GM23338 (cell line): ENCODE results near the gene FAM114A2. TPM values are rescaled to one million over a fixed set of nuclear protein-coding genes. Genes with fewer than 3 reads are reported as not detected.

Experiments used
- ATAC-seq: fragments of 200-7000 bp; cut with Tn5 transposase; 3 replicates; pipeline ENCODE4 v1.9.1; 2020
- DNase-seq: peaks from one replicate; pipeline ENCODE4 v3.0.0-alpha.2; 2015; ENCODE audit warnings: low spot score
- H2AFZ ChIP-seq: fragments of 200-600 bp; sonication (generic); 2 replicates; pipeline ENCODE4 v1.8.0; 2016; ENCODE audit warnings: antibody characterized with exemption, mild to moderate bottlenecking, moderate library complexity
- H3F3A ChIP-seq: fragments of 200-600 bp; sonication (generic); replicated peaks from 2 replicates; pipeline ENCODE4 v1.8.0; 2017; ENCODE audit warnings: antibody characterized with exemption, mixed run types, low read depth
- H3K27ac ChIP-seq: fragments of 200-600 bp; sonication (generic); 2 replicates; pipeline ENCODE4 v1.6.1; 2016; ENCODE audit warnings: low read depth
- H3K27me3 ChIP-seq: fragments of 200-600 bp; sonication (generic); 2 replicates; pipeline ENCODE4 v1.8.0; 2016; ENCODE audit warnings: mild to moderate bottlenecking, mixed run types, moderate library complexity; ENCODE audit not compliant: insufficient read depth
- H3K36me3 ChIP-seq: fragments of 200-600 bp; sonication (generic); 2 replicates; pipeline ENCODE4 v1.8.0; 2016; ENCODE audit warnings: mild to moderate bottlenecking; ENCODE audit not compliant: insufficient read depth
- H3K4me1 ChIP-seq: fragments of 200-600 bp; sonication (generic); 2 replicates; pipeline ENCODE4 v1.8.0; 2016; ENCODE audit warnings: mild to moderate bottlenecking, moderate library complexity; ENCODE audit not compliant: insufficient read depth
- H3K4me2 ChIP-seq: fragments of 200-600 bp; sonication (generic); 2 replicates; pipeline ENCODE4 v1.7.1; 2017; ENCODE audit warnings: mixed run types
- H3K4me3 ChIP-seq: fragments of 200-600 bp; sonication (generic); 2 replicates; pipeline ENCODE4 v1.6.1; 2016; ENCODE audit warnings: mixed run types
- H3K79me2 ChIP-seq: fragments of 200-600 bp; sonication (generic); replicated peaks from 2 replicates; pipeline ENCODE4 v1.8.0; 2017; ENCODE audit warnings: mild to moderate bottlenecking; ENCODE audit not compliant: insufficient read depth
- H3K9me2 ChIP-seq: fragments of 200-600 bp; sonication (generic); 2 replicates; pipeline ENCODE4 v1.8.0; 2017; ENCODE audit not compliant: insufficient read depth
- H4K20me1 ChIP-seq: fragments of 200-600 bp; sonication (generic); replicated peaks from 2 replicates; pipeline ENCODE4 v1.8.0; 2017; ENCODE audit warnings: mild to moderate bottlenecking; ENCODE audit not compliant: insufficient read depth
- H3K27ac Mint-ChIP-seq: 2 replicates; pipeline ENCODE4 v1.8.0; 2020; ENCODE audit warnings: inconsistent platforms, mild to moderate bottlenecking, moderate library complexity, mixed read lengths
- H3K27me3 Mint-ChIP-seq: 3 replicates; pipeline ENCODE4 v1.8.0; 2022; ENCODE audit warnings: low read depth, mild to moderate bottlenecking, moderate library complexity, mixed read lengths, inconsistent platforms; ENCODE audit not compliant: insufficient read depth, poor library complexity
- H3K36me3 Mint-ChIP-seq: 3 replicates; pipeline ENCODE4 v1.8.0; 2021; ENCODE audit warnings: low read depth, mild to moderate bottlenecking, inconsistent platforms, moderate library complexity, mixed read lengths
- H3K4me1 Mint-ChIP-seq: 3 replicates; pipeline ENCODE4 v1.8.0; 2020; ENCODE audit warnings: mild to moderate bottlenecking, inconsistent platforms, mixed read lengths
- H3K4me3 Mint-ChIP-seq: 3 replicates; pipeline ENCODE4 v1.8.0; 2021; ENCODE audit warnings: moderate library complexity, mild to moderate bottlenecking, inconsistent platforms, mixed read lengths
- H3K9me3 Mint-ChIP-seq: 3 replicates; pipeline ENCODE4 v1.8.0; 2020; ENCODE audit warnings: moderate library complexity, mild to moderate bottlenecking, inconsistent platforms, mixed read lengths
- CREB1 ChIP-seq: fragments of 250-450 bp; sonication (Bioruptor Pico); IDR thresholded peaks from 2 replicates; pipeline ENCODE4 v1.5.0; 2020; ENCODE audit warnings: low read depth, mild to moderate bottlenecking, moderate library complexity
- EZH2 ChIP-seq: fragments of 200-600 bp; sonication (generic); IDR thresholded peaks from one replicate; pipeline ENCODE4 v1.8.0; 2017; ENCODE audit warnings: antibody characterized with exemption, mild to moderate bottlenecking, low read depth; ENCODE audit not compliant: unreplicated experiment
- JUNB ChIP-seq: IDR thresholded peaks from one replicate; pipeline ENCODE4 v1.6.1; 2016; ENCODE audit warnings: antibody characterized with exemption; ENCODE audit not compliant: unreplicated experiment
- NANOG ChIP-seq: IDR thresholded peaks from 2 replicates; pipeline ENCODE4 v1.6.1; 2016; ENCODE audit warnings: antibody characterized with exemption, borderline replicate concordance
- POLR2AphosphoS5 ChIP-seq: IDR thresholded peaks from 2 replicates; pipeline ENCODE4 v1.6.1; 2016; ENCODE audit warnings: antibody characterized with exemption, low read depth
- STAT1 ChIP-seq: IDR thresholded peaks from one replicate; pipeline ENCODE4 v1.6.1; 2016; ENCODE audit warnings: antibody characterized with exemption; ENCODE audit not compliant: unreplicated experiment
- ZNF114 ChIP-seq: fragments of 250-450 bp; sonication (Bioruptor Pico); IDR thresholded peaks from 2 replicates; pipeline ENCODE4 v1.5.0; 2020; ENCODE audit warnings: mild to moderate bottlenecking, moderate library complexity
- ZNF331 ChIP-seq: fragments of 250-450 bp; sonication (Bioruptor Pico); IDR thresholded peaks from 2 replicates; pipeline ENCODE4 v1.5.0; 2020; ENCODE audit warnings: low read depth, mild to moderate bottlenecking, moderate library complexity
- ZNF462 ChIP-seq: fragments of 250-450 bp; sonication (Bioruptor Pico); IDR thresholded peaks from 2 replicates; pipeline ENCODE4 v1.5.0; 2020; ENCODE audit warnings: mild to moderate bottlenecking, moderate library complexity
- polyA plus RNA-seq: library from polyadenylated mRNA; unstranded; fragments of >200 nt; fragmentation: Nextera tagmentation; extraction: Ambion mirVana; gene quantifications from 2 replicates; pipeline ENCODE4 v1.2.1, GENCODE V29; 2016
- total RNA-seq: library from RNA; depleted of rRNA; stranded (reverse); fragments of >200 nt; shearing (Covaris generic); gene quantifications from 2 replicates; pipeline ENCODE4 v1.2.3, GENCODE V29; 2014

The FAM114A2 gene
- total and polyA plus RNA-seq, 2 experiments from 2014 or later: 4.9 to 5.8 TPM

GRCh38 chr5:153998010-153998409, 40.7 kb downstream of the FAM114A2 start (continued):
- no peak for TF ChIP-seq ZNF462 (CRISPR knock-in tag)
- no peak for TF ChIP-seq ZNF331

- H3K27ac ChIP-seq: no peak overlapping the region
- TF ChIP-seq EZH2: no peak
- no peak for TF ChIP-seq STAT1
- no peak for TF ChIP-seq NANOG
- no peak for TF ChIP-seq POLR2AphosphoS5
- no peak for TF ChIP-seq JUNB
- no peak for TF ChIP-seq CREB1 (CRISPR knock-in tag)
- no peak for TF ChIP-seq ZNF462 (CRISPR knock-in tag)
- TF ChIP-seq ZNF114 (CRISPR knock-in tag): no peak
Observed at GRCh38 chr5:153991168-153991567, 47.5 kb downstream of the FAM114A2 start.

More at GRCh38 chr5:153991168-153991567, 47.5 kb downstream of the FAM114A2 start:
- Histone ChIP-seq H3K27me3 (no peaks in the 10 kb centered on the region), H2AFZ (no peak overlapping the region), H3F3A (no peaks in the 10 kb centered on the region), H3K4me3 (no peak overlapping the region), H3K4me1 (no peaks in the 10 kb centered on the region), H3K79me2 (no peaks in the 10 kb centered on the region), H4K20me1 (no peaks in the 10 kb centered on the region), H3K9me2 (no peaks in the 10 kb centered on the region), H3K4me2 (no peak overlapping the region), H3K36me3 (no peaks in the 10 kb centered on the region)
- Mint-ChIP-seq H3K4me3 (no peak overlapping the region), H3K4me1 (no peaks in the 10 kb centered on the region), H3K36me3 (no peaks in the 10 kb centered on the region), H3K27me3 (no peaks in the 10 kb centered on the region), H3K27ac (no peak overlapping the region), H3K9me3 (no peaks in the 10 kb centered on the region)
- DNase-seq (no peak), ATAC-seq (no peak)
